ENCODE data around the gene SLC46A2.

SLC46A2 gene

DNA sequence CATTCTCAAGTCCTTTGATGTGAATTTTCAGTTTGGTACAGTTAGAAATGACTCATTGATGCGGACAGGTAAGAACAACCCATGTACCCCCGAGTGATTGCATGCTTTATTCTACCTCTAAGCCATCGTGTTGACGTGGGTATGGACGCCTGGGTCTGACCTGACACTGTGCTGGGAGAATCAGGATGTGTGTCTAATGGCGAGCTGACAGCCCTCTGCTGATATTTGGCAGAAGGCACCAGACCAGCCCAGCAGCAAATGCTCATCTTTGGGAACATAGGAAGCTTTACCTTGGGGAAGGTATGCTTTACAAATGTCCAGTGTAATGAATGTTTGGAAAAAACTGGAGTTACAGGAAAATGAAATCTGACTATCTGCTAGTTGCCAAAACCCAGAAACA is 20.1 kb downstream of the SLC46A2 start:
- TF ChIP-seq, protein P1, sequence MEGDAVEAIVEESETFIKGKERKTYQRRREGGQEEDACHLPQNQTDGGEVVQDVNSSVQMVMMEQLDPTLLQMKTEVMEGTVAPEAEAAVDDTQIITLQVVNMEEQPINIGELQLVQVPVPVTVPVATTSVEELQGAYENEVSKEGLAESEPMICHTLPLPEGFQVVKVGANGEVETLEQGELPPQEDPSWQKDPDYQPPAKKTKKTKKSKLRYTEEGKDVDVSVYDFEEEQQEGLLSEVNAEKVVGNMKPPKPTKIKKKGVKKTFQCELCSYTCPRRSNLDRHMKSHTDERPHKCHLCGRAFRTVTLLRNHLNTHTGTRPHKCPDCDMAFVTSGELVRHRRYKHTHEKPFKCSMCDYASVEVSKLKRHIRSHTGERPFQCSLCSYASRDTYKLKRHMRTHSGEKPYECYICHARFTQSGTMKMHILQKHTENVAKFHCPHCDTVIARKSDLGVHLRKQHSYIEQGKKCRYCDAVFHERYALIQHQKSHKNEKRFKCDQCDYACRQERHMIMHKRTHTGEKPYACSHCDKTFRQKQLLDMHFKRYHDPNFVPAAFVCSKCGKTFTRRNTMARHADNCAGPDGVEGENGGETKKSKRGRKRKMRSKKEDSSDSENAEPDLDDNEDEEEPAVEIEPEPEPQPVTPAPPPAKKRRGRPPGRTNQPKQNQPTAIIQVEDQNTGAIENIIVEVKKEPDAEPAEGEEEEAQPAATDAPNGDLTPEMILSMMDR (IDR thresholded peaks at IDR 0.05; ENCODE audit: low read length), result no peak
- TF ChIP-seq EZH2 (IDR thresholded peaks at IDR 0.05; ENCODE audit: borderline replicate concordance, low read length), result no peak
- H3K9ac ChIP-seq (ENCODE audit: low read length), result no peak overlapping the region
- H3K4me1 ChIP-seq (ENCODE audit: insufficient read depth, low read length, severe bottlenecking), result no peaks in the 10 kb centered on the region
- H3K4me3 ChIP-seq (ENCODE audit: low read depth, low read length, poor library complexity, severe bottlenecking), result no peak overlapping the region
- H3K9me3 ChIP-seq (ENCODE audit: low read length), result no peaks in the 10 kb centered on the region
- no peaks in the 10 kb centered on the region for H4K20me1 ChIP-seq (ENCODE audit: insufficient read depth, low read length)
- no peaks in the 10 kb centered on the region for H3K79me2 ChIP-seq (ENCODE audit: insufficient read depth, low read length)
- H3F3A ChIP-seq (ENCODE audit: insufficient read depth, low read length), result no peaks in the 10 kb centered on the region
- no peak overlapping the region for H3K27ac ChIP-seq (ENCODE audit: low read depth, low read length, poor library complexity, severe bottlenecking)
- H3K27me3 ChIP-seq (ENCODE audit: insufficient read depth, low read length), result no peaks in the 10 kb centered on the region
- H3K36me3 ChIP-seq (ENCODE audit: insufficient read depth, low read length), result peaks cover 18% of the 10 kb centered on the region; the same call in 1 of the 2 replicates
- H3K4me2 ChIP-seq (ENCODE audit: low read length), result no peak overlapping the region
- H2AFZ ChIP-seq (ENCODE audit: low read length), result no peak overlapping the region
- no peaks in the 10 kb centered on the region for H3K9me2 ChIP-seq (ENCODE audit: low read depth, low read length)

GRCh38 chr9:112869917-112870316 is 20.8 kb downstream of the SLC46A2 start:
- TF ChIP-seq, protein P1 (IDR thresholded peaks at IDR 0.05; ENCODE audit: low read length), result no peak
- no peak for TF ChIP-seq EZH2 (IDR thresholded peaks at IDR 0.05; ENCODE audit: borderline replicate concordance, low read length)
- no peaks in the 10 kb centered on the region for H3K9me2 ChIP-seq (ENCODE audit: low read depth, low read length)
- H3K79me2 ChIP-seq (ENCODE audit: insufficient read depth, low read length), result no peaks in the 10 kb centered on the region
- no peaks in the 10 kb centered on the region for H3F3A ChIP-seq (ENCODE audit: insufficient read depth, low read length)
- no peak overlapping the region for H3K4me3 ChIP-seq (ENCODE audit: low read depth, low read length, poor library complexity, severe bottlenecking)
- H3K36me3 ChIP-seq (ENCODE audit: insufficient read depth, low read length), result peaks cover 13% of the 10 kb centered on the region; the same call in 1 of the 2 replicates
- H3K27ac ChIP-seq (ENCODE audit: low read depth, low read length, poor library complexity, severe bottlenecking), result no peak overlapping the region
- H3K4me2 ChIP-seq (ENCODE audit: low read length), result no peak overlapping the region
- H4K20me1 ChIP-seq (ENCODE audit: insufficient read depth, low read length), result no peaks in the 10 kb centered on the region
- no peaks in the 10 kb centered on the region for H3K9me3 ChIP-seq (ENCODE audit: low read length)
- H3K9ac ChIP-seq (ENCODE audit: low read length), result no peak overlapping the region
- H3K27me3 ChIP-seq (ENCODE audit: insufficient read depth, low read length), result no peaks in the 10 kb centered on the region
- no peaks in the 10 kb centered on the region for H3K4me1 ChIP-seq (ENCODE audit: insufficient read depth, low read length, severe bottlenecking)
- H2AFZ ChIP-seq (ENCODE audit: low read length), result no peak overlapping the region

DNA sequence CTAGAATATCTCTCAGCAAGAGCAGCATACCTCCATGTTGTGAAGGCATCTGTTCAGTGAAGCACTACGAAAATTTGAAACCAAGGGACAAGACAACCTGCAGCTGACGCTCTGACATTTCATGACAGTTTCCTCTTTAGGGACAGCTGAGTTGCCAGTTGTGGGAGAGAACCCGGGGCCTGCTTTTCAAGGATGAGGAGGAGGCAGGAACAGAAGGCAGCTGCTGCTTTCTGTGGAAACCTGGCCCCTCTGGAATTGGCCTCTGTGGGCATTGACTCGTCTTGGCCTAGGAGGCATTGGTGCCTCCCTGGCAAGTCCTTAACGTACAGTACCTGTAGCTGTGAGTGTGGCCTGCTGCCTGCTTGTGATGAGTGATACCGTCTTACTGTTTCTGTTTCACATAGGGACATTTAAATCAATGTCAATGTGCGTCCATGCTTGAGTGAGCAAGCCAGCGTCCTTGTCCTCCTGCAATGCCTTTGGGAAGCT is 21.6 kb downstream of the SLC46A2 start:
- Histone ChIP-seq H3K79me2 (ENCODE audit: insufficient read depth, low read length) (no peaks in the 10 kb centered on the region), H3K4me2 (ENCODE audit: low read length) (no peak overlapping the region)

More for the DNA sequence above, 21.6 kb downstream of the SLC46A2 start:
- H3K9me3 ChIP-seq (ENCODE audit: low read length), result no peaks in the 10 kb centered on the region
- no peaks in the 10 kb centered on the region for H3K27me3 ChIP-seq (ENCODE audit: insufficient read depth, low read length)
- no peaks in the 10 kb centered on the region for H4K20me1 ChIP-seq (ENCODE audit: insufficient read depth, low read length)
- H2AFZ ChIP-seq (ENCODE audit: low read length), result no peak overlapping the region
- peaks cover 18% of the 10 kb centered on the region; the same call in 1 of the 2 replicates for H3K36me3 ChIP-seq (ENCODE audit: insufficient read depth, low read length)
- peak overlapping the region; percentile 19 for H3K27ac ChIP-seq (ENCODE audit: low read depth, low read length, poor library complexity, severe bottlenecking)
- no peak overlapping the region for H3K4me3 ChIP-seq (ENCODE audit: low read depth, low read length, poor library complexity, severe bottlenecking)
- TF ChIP-seq, protein P1 (IDR thresholded peaks at IDR 0.05; ENCODE audit: low read length), result no peak
- no peak for TF ChIP-seq EZH2 (IDR thresholded peaks at IDR 0.05; ENCODE audit: borderline replicate concordance, low read length)
- H3K4me1 ChIP-seq (ENCODE audit: insufficient read depth, low read length, severe bottlenecking), result no peaks in the 10 kb centered on the region
- H3F3A ChIP-seq (ENCODE audit: insufficient read depth, low read length), result no peaks in the 10 kb centered on the region
- no peak overlapping the region for H3K9ac ChIP-seq (ENCODE audit: low read length)
- no peaks in the 10 kb centered on the region for H3K9me2 ChIP-seq (ENCODE audit: low read depth, low read length)

Measured in OCI-LY1 (cell line).